Stomach (tissue), 4 donors: Measurements from ENCODE around the gene SRCIN1.

Experiments used
- POLR2A ChIP-seq, 4 donors: fragments of 450-650 bp; IDR thresholded peaks; one replicate each; pipeline ENCODE4 v1.6.1; 2016; ENCODE audit warnings: antibody characterized with exemption in 4 of 4, control low read depth in 2 of 4, mild to moderate bottlenecking in 1 of 4, moderate library complexity in 1 of 4
- POLR2AphosphoS5 ChIP-seq, 3 donors: sonication (generic); formaldehyde crosslinking; IDR thresholded peaks; one replicate each; pipeline ENCODE4 v1.6.1; 2016; ENCODE audit warnings: antibody characterized with exemption in 3 of 3
- TF ChIP-seq, protein P1 (sequence below), 7 experiments: fragments of 450-650 bp in 4 of 7; fragments of 200-600 bp in 3 of 7; sonication (generic) in 3 of 7; IDR thresholded peaks; one replicate each; pipeline ENCODE4 v1.5.1; 2016 to 2019; ENCODE audit warnings: antibody characterized with exemption in 7 of 7, control low read depth in 2 of 7, mild to moderate bottlenecking in 1 of 7

DNA sequence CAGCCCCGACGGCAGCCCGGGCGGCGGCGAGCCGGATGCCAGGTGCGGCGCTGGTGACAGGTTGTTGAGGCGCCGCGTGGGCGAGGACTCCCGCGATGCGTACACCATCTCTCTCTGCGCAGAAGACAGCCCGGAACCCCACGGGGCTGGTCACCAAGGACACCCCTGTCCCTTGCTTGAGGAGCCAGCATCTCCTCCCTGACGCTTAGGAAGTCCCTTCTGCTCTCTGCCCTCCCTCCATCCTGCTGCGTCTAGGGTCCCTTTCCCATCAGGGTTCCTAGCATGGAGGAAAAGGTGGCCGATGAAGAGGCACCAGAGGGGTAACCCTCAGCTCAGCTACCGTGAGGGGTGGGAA lies 43.6 kb downstream of the SRCIN1 start:
- TF ChIP-seq POLR2AphosphoS5 (IDR thresholded peaks at IDR 0.05), result no peak
- no peak for TF ChIP-seq POLR2A (IDR thresholded peaks at IDR 0.05)
- TF ChIP-seq, protein P1, sequence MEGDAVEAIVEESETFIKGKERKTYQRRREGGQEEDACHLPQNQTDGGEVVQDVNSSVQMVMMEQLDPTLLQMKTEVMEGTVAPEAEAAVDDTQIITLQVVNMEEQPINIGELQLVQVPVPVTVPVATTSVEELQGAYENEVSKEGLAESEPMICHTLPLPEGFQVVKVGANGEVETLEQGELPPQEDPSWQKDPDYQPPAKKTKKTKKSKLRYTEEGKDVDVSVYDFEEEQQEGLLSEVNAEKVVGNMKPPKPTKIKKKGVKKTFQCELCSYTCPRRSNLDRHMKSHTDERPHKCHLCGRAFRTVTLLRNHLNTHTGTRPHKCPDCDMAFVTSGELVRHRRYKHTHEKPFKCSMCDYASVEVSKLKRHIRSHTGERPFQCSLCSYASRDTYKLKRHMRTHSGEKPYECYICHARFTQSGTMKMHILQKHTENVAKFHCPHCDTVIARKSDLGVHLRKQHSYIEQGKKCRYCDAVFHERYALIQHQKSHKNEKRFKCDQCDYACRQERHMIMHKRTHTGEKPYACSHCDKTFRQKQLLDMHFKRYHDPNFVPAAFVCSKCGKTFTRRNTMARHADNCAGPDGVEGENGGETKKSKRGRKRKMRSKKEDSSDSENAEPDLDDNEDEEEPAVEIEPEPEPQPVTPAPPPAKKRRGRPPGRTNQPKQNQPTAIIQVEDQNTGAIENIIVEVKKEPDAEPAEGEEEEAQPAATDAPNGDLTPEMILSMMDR (IDR thresholded peaks at IDR 0.05), result no peak
